Parathyroid adenoma (tissue), 2 donors: ENCODE results near the gene CHL1.

Experiments
- H2AFZ ChIP-seq: fragments of 300-600 bp; sonication (generic); one replicate; pipeline ENCODE4 v1.7.0; 2017; ENCODE audit warnings: antibody characterized with exemption, mild to moderate bottlenecking
- H3K27ac ChIP-seq: fragments of 300-600 bp; sonication (generic); one replicate; pipeline ENCODE4 v1.7.0; 2017
- H3K27me3 ChIP-seq: fragments of 300-600 bp; sonication (generic); one replicate; pipeline ENCODE4 v1.7.0; 2017; ENCODE audit warnings: low read length; ENCODE audit not compliant: control insufficient read depth, insufficient read depth
- H3K36me3 ChIP-seq: fragments of 300-600 bp; sonication (generic); one replicate; pipeline ENCODE4 v1.7.0; 2017; ENCODE audit warnings: low read length; ENCODE audit not compliant: control insufficient read depth, insufficient read depth
- H3K4me1 ChIP-seq: fragments of 300-600 bp; sonication (generic); one replicate; pipeline ENCODE4 v1.7.0; 2017; ENCODE audit warnings: control low read depth
- H3K4me2 ChIP-seq: fragments of 300-600 bp; sonication (generic); one replicate; pipeline ENCODE4 v1.7.0; 2017; ENCODE audit warnings: low read length
- H3K4me3 ChIP-seq: fragments of 300-600 bp; sonication (generic); one replicate; pipeline ENCODE4 v1.7.0; 2017; ENCODE audit warnings: low read depth, low read length
- H3K79me2 ChIP-seq: fragments of 300-600 bp; sonication (generic); one replicate; pipeline ENCODE4 v1.7.0; 2017; ENCODE audit warnings: control low read depth
- H3K9ac ChIP-seq: fragments of 300-600 bp; sonication (generic); one replicate; pipeline ENCODE4 v1.7.0; 2017; ENCODE audit warnings: mild to moderate bottlenecking
- H3K9me3 ChIP-seq: fragments of 300-600 bp; sonication (generic); one replicate; pipeline ENCODE4 v1.7.0; 2017; ENCODE audit warnings: low read length; ENCODE audit not compliant: control insufficient read depth
- TF ChIP-seq, protein P1 (sequence below): fragments of 300-600 bp; sonication (generic); IDR thresholded peaks from one replicate; pipeline ENCODE4 v1.7.0; 2017; ENCODE audit warnings: antibody characterized with exemption, mild to moderate bottlenecking
- donor health status: primary hyperparathyroidism.

The CHL1 gene, protein sequence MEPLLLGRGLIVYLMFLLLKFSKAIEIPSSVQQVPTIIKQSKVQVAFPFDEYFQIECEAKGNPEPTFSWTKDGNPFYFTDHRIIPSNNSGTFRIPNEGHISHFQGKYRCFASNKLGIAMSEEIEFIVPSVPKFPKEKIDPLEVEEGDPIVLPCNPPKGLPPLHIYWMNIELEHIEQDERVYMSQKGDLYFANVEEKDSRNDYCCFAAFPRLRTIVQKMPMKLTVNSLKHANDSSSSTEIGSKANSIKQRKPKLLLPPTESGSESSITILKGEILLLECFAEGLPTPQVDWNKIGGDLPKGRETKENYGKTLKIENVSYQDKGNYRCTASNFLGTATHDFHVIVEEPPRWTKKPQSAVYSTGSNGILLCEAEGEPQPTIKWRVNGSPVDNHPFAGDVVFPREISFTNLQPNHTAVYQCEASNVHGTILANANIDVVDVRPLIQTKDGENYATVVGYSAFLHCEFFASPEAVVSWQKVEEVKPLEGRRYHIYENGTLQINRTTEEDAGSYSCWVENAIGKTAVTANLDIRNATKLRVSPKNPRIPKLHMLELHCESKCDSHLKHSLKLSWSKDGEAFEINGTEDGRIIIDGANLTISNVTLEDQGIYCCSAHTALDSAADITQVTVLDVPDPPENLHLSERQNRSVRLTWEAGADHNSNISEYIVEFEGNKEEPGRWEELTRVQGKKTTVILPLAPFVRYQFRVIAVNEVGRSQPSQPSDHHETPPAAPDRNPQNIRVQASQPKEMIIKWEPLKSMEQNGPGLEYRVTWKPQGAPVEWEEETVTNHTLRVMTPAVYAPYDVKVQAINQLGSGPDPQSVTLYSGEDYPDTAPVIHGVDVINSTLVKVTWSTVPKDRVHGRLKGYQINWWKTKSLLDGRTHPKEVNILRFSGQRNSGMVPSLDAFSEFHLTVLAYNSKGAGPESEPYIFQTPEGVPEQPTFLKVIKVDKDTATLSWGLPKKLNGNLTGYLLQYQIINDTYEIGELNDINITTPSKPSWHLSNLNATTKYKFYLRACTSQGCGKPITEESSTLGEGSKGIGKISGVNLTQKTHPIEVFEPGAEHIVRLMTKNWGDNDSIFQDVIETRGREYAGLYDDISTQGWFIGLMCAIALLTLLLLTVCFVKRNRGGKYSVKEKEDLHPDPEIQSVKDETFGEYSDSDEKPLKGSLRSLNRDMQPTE (N-terminal part only)

DNA sequence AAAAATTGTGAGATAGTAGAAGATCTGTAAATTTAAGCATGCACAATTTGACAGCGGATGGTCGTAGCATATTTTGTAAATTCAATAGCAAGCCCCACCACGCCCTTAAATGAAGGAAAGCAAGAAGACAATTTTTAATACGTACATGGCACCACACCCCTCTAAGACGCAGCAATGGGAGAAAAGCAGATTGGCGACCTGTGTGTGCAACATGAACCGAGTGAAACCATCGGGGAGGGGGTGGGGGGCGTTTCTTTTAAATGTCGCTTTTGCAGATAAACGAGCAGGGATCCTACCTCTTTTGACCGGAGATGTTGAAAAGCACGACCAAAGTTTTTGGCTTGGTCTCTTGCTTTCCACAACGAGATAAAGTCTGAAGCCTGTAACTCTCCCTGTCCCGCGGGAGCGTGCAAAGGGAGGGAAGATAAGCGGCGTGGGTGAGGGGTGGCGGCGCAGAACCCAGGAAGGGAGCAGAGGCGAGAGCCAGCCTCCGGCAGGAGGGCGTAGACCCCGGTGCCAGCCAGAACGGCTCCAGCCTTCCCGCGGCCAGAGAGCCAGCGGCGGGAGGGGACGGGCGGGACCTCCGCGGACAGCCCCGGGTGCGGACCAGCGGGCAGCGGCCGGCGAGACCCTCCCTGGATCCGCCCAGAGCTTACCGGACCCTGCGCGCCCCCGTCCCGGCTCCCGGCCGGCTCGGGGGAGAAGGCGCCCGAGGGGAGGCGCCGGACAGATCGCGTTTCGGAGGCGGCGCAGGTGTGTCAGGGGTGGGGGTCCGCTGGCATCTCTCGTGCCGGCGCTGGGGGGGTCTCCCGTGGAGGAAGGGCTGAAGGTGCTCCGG is at the start of gene CHL1:
TSS of gene CHL1 (plus strand) at position 453 of the 838 bp plus-strand sequence. CDS start 123,014 bp downstream, outside the sequence.
- Histone ChIP-seq H3K9ac (no peak within 1 kb of the TSS), H3K79me2 (no peaks in the 10 kb centered on the region), H3K27me3 (no peaks in the 10 kb centered on the region), H3K4me2 (peak within 1 kb of the TSS; percentile 81), H3K4me1 (no peaks in the 10 kb centered on the region), H3K36me3 (no peaks in the 10 kb centered on the region), H3K9me3 (no peaks in the 10 kb centered on the region), H3K27ac (no peak within 1 kb of the TSS), H3K4me3 (peak within 1 kb of the TSS; percentile 54), H2AFZ (peak within 1 kb of the TSS; percentile 70)
- TF ChIP-seq, protein P1, sequence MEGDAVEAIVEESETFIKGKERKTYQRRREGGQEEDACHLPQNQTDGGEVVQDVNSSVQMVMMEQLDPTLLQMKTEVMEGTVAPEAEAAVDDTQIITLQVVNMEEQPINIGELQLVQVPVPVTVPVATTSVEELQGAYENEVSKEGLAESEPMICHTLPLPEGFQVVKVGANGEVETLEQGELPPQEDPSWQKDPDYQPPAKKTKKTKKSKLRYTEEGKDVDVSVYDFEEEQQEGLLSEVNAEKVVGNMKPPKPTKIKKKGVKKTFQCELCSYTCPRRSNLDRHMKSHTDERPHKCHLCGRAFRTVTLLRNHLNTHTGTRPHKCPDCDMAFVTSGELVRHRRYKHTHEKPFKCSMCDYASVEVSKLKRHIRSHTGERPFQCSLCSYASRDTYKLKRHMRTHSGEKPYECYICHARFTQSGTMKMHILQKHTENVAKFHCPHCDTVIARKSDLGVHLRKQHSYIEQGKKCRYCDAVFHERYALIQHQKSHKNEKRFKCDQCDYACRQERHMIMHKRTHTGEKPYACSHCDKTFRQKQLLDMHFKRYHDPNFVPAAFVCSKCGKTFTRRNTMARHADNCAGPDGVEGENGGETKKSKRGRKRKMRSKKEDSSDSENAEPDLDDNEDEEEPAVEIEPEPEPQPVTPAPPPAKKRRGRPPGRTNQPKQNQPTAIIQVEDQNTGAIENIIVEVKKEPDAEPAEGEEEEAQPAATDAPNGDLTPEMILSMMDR, result no peak

GRCh38 chr3:151614-152189 is 44.9 kb upstream of the CHL1 start:
- no peaks in the 10 kb centered on the region for H3K36me3 ChIP-seq
- no peak overlapping the region for H2AFZ ChIP-seq
- H3K27ac ChIP-seq, result no peak overlapping the region
- H3K4me2 ChIP-seq, result no peak overlapping the region
- TF ChIP-seq, protein P1, result no peak
- H3K9me3 ChIP-seq, result no peaks in the 10 kb centered on the region
- H3K79me2 ChIP-seq, result no peaks in the 10 kb centered on the region
- no peak overlapping the region for H3K4me3 ChIP-seq
- H3K4me1 ChIP-seq, result no peaks in the 10 kb centered on the region
- H3K9ac ChIP-seq, result no peak overlapping the region
- no peaks in the 10 kb centered on the region for H3K27me3 ChIP-seq

DNA sequence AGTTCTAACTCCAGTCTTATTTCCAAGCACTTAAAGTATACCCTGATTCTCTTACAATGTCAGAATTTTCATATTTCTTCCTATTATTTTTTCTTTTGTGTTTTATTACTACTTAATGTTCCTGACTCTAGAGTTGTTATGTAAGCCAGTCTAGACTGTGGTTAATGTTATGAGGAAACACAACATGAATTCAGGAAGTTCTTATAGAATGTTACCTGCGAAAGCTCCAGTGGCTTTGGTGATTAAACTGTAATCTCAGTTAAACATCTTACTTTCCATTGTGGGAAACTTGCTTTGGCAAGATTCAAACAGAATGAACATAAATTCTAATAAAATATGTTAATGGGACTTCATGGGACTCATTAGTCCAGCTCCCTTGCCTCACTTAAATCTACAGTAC is 36.6 kb upstream of the CHL1 start:
- H3K4me3 ChIP-seq, result no peak overlapping the region
- H2AFZ ChIP-seq, result no peak overlapping the region

More for the DNA sequence above, 36.6 kb upstream of the CHL1 start:
- no peaks in the 10 kb centered on the region for H3K4me1 ChIP-seq
- no peak overlapping the region for H3K27ac ChIP-seq
- no peaks in the 10 kb centered on the region for H3K79me2 ChIP-seq
- H3K9ac ChIP-seq, result no peak overlapping the region
- no peak overlapping the region for H3K4me2 ChIP-seq
- no peaks in the 10 kb centered on the region for H3K36me3 ChIP-seq
- no peaks in the 10 kb centered on the region for H3K9me3 ChIP-seq
- TF ChIP-seq, protein P1, result no peak
- no peaks in the 10 kb centered on the region for H3K27me3 ChIP-seq
